Measurements from ENCODE around the gene MBP.

DNA sequence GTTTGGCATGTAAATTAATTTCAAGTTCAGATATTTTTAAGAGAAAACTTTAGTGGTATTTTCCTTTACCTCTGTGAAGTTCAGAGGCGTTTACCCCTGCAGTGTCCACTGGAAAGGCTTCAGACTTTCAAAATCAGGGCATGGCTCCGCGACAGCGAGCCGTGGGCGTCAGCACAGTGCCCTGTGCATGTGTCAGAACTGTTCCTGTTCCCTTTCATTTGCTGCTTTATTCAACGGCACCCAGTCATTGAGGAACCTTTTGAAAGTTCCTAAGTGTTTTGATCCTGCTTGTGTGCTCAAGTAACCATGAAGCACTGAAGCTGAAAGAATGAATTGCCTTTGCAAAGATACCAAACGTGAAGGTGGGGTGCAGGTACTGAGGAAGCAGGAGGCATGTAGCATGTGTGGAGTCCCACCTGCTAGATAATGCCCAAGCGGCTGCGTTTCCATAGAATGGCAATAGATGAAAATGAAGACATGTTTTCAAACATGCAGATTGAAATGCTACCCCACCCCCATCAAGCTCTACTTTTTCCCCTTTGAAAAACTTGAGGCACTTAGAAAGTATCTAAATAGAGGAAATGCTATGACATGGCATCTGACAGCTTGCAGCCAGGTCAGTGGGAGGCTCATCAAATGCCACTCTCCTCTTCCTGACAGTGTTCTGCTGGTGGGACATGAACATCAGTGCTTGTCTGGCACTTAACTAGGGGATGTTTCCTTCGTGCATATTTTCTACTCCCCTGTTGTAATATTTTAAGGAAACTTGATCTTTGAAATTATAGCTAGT is 161.6 kb downstream of the MBP start:
- TF ChIP-seq, protein P1, sequence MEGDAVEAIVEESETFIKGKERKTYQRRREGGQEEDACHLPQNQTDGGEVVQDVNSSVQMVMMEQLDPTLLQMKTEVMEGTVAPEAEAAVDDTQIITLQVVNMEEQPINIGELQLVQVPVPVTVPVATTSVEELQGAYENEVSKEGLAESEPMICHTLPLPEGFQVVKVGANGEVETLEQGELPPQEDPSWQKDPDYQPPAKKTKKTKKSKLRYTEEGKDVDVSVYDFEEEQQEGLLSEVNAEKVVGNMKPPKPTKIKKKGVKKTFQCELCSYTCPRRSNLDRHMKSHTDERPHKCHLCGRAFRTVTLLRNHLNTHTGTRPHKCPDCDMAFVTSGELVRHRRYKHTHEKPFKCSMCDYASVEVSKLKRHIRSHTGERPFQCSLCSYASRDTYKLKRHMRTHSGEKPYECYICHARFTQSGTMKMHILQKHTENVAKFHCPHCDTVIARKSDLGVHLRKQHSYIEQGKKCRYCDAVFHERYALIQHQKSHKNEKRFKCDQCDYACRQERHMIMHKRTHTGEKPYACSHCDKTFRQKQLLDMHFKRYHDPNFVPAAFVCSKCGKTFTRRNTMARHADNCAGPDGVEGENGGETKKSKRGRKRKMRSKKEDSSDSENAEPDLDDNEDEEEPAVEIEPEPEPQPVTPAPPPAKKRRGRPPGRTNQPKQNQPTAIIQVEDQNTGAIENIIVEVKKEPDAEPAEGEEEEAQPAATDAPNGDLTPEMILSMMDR (IDR thresholded peaks at IDR 0.05), result no peak
- TF ChIP-seq POLR2A (IDR thresholded peaks at IDR 0.05), result no peak
